Measurements from ENCODE around the gene PAX5. TPM values are rescaled to one million over a fixed set of nuclear protein-coding genes. Genes with fewer than 3 reads are reported as not detected.

PAX5 gene
- total and polyA plus RNA-seq, 2 donors (not counting 1 experiment from before 2014, with no cell fraction given), result 196 to 275 TPM

DNA sequence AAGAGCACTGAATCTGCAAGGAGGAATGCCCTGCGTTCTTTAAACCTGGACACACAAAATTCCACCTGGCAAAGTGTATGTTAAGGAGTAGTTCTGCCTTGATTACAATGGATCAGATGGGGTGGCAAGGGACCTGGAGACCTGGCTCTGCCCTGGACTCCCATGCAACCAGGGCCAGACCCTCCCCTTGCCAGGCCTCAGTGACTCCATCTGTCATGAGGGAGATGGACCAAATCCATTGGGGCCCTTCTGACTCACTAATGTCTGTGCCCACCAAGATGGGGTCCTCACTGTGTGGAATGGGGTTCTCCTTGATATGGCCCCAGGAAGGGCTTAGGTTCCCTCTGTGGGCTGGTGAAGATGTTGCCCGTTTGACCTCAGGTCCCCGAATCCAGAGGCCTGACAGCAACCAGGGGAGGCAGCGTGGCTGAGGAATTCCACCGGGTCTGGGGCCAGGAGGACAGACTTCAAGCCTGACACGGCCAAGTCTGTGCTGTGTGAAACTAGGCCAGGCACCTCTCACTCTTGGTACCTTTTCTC, 100.3 kb downstream of the PAX5 start:
- Histone ChIP-seq H3K4me2 (replicated peaks; ENCODE audit: low read depth, low read length, poor library complexity, severe bottlenecking) (no peak overlapping the region), H3K4me1 (ENCODE audit: control insufficient read depth in 2 of 2, insufficient read depth in 2 of 2, low read length in 2 of 2) (peaks cover 43 to 64% of the 10 kb centered on the region in 2 donors), H3K9me3 (ENCODE audit: control extremely low read depth in 1 of 3, control insufficient read depth in 2 of 3, insufficient read depth in 1 of 3, low read length in 2 of 3) (peaks cover 0 to 17% (median 4%) of the 10 kb centered on the region in 3 donors), H3K27me3 (replicated peaks in 1 of 4; ENCODE audit: control extremely low read depth in 1 of 4, control insufficient read depth in 3 of 4, insufficient read depth in 4 of 4, low read length in 3 of 4) (no peaks in the 10 kb centered on the region), H4K20me1 (ENCODE audit: control insufficient read depth, insufficient read depth, low read length, poor library complexity, severe bottlenecking) (peaks cover 98% of the 10 kb centered on the region), H3K4me3 (ENCODE audit: control extremely low read depth in 1 of 5, extremely low read depth in 1 of 5, insufficient read depth in 1 of 5, low read depth in 2 of 5, low read length in 4 of 5) (no peak overlapping the region), H3K27ac (ENCODE audit: low read length in 2 of 2) (peak overlapping the region in 1 of 2 donors; percentile 50), H3K79me2 (ENCODE audit: control insufficient read depth, insufficient read depth, low read length) (peaks cover 100% of the 10 kb centered on the region), H2AFZ (ENCODE audit: insufficient read depth, low read depth, low read length, poor library complexity, severe bottlenecking) (no peak overlapping the region), H3K36me3 (replicated peaks in 1 of 2; ENCODE audit: control extremely low read depth in 1 of 2, control insufficient read depth in 1 of 2, extremely low read depth in 1 of 2, insufficient read depth in 2 of 2, low read length in 1 of 2) (peaks cover 4 to 93% of the 10 kb centered on the region in 2 experiments), H3K9ac (ENCODE audit: low read length) (no peak overlapping the region)
- WGBS (ENCODE audit: insufficient coverage), result 100% methylated on average over 5 of the region's 6 CpGs
- Mint-ChIP-seq H3K27ac (peak overlapping the region; percentile 88), H3K27me3 (no peaks in the 10 kb centered on the region), H3K4me1 (peaks cover 76% of the 10 kb centered on the region), H3K4me3 (no peak overlapping the region), H3K9me3 (ENCODE audit: insufficient read depth) (no peaks in the 10 kb centered on the region)
- no peak for DNase-seq
- POLR2A ChIA-PET, result no interaction called here
- intact Hi-C loops (cut with micrococcal nuclease), result loop anchor here (10.0 kb wide), 2 partner anchors 59 to 61 kb away; no protein-coding TSS in a partner anchor
- no peak for ATAC-seq (ENCODE audit: low read depth)
- CTCF ChIA-PET, result no interaction called here
- TF ChIP-seq EZH2 (IDR thresholded peaks at IDR 0.05; ENCODE audit: borderline replicate concordance, insufficient read depth, low read depth, low read length, poor library complexity, severe bottlenecking), result no peak
- TF ChIP-seq, protein P1, sequence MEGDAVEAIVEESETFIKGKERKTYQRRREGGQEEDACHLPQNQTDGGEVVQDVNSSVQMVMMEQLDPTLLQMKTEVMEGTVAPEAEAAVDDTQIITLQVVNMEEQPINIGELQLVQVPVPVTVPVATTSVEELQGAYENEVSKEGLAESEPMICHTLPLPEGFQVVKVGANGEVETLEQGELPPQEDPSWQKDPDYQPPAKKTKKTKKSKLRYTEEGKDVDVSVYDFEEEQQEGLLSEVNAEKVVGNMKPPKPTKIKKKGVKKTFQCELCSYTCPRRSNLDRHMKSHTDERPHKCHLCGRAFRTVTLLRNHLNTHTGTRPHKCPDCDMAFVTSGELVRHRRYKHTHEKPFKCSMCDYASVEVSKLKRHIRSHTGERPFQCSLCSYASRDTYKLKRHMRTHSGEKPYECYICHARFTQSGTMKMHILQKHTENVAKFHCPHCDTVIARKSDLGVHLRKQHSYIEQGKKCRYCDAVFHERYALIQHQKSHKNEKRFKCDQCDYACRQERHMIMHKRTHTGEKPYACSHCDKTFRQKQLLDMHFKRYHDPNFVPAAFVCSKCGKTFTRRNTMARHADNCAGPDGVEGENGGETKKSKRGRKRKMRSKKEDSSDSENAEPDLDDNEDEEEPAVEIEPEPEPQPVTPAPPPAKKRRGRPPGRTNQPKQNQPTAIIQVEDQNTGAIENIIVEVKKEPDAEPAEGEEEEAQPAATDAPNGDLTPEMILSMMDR (IDR thresholded peaks at IDR 0.05), result no peak

- H3K9ac ChIP-seq (ENCODE audit: low read length), result no peak overlapping the region
- TF ChIP-seq, protein P1 (IDR thresholded peaks at IDR 0.05), result no peak
- no peak for TF ChIP-seq EZH2 (IDR thresholded peaks at IDR 0.05; ENCODE audit: borderline replicate concordance, insufficient read depth, low read depth, low read length, poor library complexity, severe bottlenecking)
- ChIA-PET POLR2A (no interaction called here), CTCF (no interaction called here)
- Mint-ChIP-seq H3K9me3 (ENCODE audit: insufficient read depth) (no peaks in the 10 kb centered on the region), H3K4me1 (peaks cover 70% of the 10 kb centered on the region), H3K27me3 (no peaks in the 10 kb centered on the region), H3K4me3 (no peak overlapping the region), H3K27ac (peak overlapping the region; percentile 76)
- H3K36me3 ChIP-seq (replicated peaks in 1 of 2; ENCODE audit: control extremely low read depth in 1 of 2, control insufficient read depth in 1 of 2, extremely low read depth in 1 of 2, insufficient read depth in 2 of 2, low read length in 1 of 2), result peaks cover 4 to 87% of the 10 kb centered on the region in 2 experiments
- no peak overlapping the region for H3K4me2 ChIP-seq (replicated peaks; ENCODE audit: low read depth, low read length, poor library complexity, severe bottlenecking)
- peaks cover 97% of the 10 kb centered on the region for H4K20me1 ChIP-seq (ENCODE audit: control insufficient read depth, insufficient read depth, low read length, poor library complexity, severe bottlenecking)
- no peak for DNase-seq
- H3K9me3 ChIP-seq (ENCODE audit: control extremely low read depth in 1 of 3, control insufficient read depth in 2 of 3, insufficient read depth in 1 of 3, low read length in 2 of 3), result peaks cover 0 to 17% (median 4%) of the 10 kb centered on the region in 3 donors
- H3K27ac ChIP-seq (ENCODE audit: low read length in 2 of 2), result peak overlapping the region in 1 of 2 donors; percentile 5
- H3K79me2 ChIP-seq (ENCODE audit: control insufficient read depth, insufficient read depth, low read length), result peaks cover 100% of the 10 kb centered on the region
- ATAC-seq (ENCODE audit: low read depth), result no peak
- no CpG with 5 or more reads among the region's 2 CpGs for WGBS (ENCODE audit: insufficient coverage)
- H3K4me3 ChIP-seq (ENCODE audit: control extremely low read depth in 1 of 5, extremely low read depth in 1 of 5, insufficient read depth in 1 of 5, low read depth in 2 of 5, low read length in 4 of 5), result no peak overlapping the region
- H3K4me1 ChIP-seq (ENCODE audit: control insufficient read depth in 2 of 2, insufficient read depth in 2 of 2, low read length in 2 of 2), result peaks cover 30 to 52% of the 10 kb centered on the region in 2 donors
- intact Hi-C loops (cut with micrococcal nuclease), result loop anchor here (10.0 kb wide), 2 partner anchors 57 to 63 kb away; no protein-coding TSS in a partner anchor
- no peaks in the 10 kb centered on the region for H3K27me3 ChIP-seq (replicated peaks in 1 of 4; ENCODE audit: control extremely low read depth in 1 of 4, control insufficient read depth in 3 of 4, insufficient read depth in 4 of 4, low read length in 3 of 4)
- no peak overlapping the region for H2AFZ ChIP-seq (ENCODE audit: insufficient read depth, low read depth, low read length, poor library complexity, severe bottlenecking)
These were observed 101.9 kb downstream of the PAX5 start for GRCh38 chr9:36932198-36932597.

Data from B cell (primary cell).